Trophoblast cell (in vitro differentiated cells and primary cell): Measurements from ENCODE around the gene ATG14.
A peak's percentile ranks its signal among the peaks of the same experiment; 100 is the strongest.

ENCODE experiments used
- DNase-seq, 2 donors: peaks; one replicate each; pipeline ENCODE4 v3.0.0-alpha.2; 2016
- H2AFZ ChIP-seq: 2 replicates; pipeline ENCODE4 v1.6.1; 2013; ENCODE audit warnings: low read length, moderate library complexity, mild to moderate bottlenecking; ENCODE audit not compliant: insufficient read depth, poor library complexity
- H2AK5ac ChIP-seq: 2 replicates; pipeline ENCODE4 v1.6.1; 2013; ENCODE audit warnings: mild to moderate bottlenecking, low read length
- H2BK120ac ChIP-seq: 2 replicates; pipeline ENCODE4 v1.6.1; 2013; ENCODE audit warnings: low read length, mild to moderate bottlenecking, moderate library complexity; ENCODE audit not compliant: insufficient read depth, poor library complexity
- H2BK12ac ChIP-seq: 2 replicates; pipeline ENCODE4 v1.6.1; 2013; ENCODE audit warnings: mild to moderate bottlenecking, low read length, moderate library complexity
- H2BK5ac ChIP-seq: 2 replicates; pipeline ENCODE4 v1.6.1; 2013; ENCODE audit warnings: low read length, low read depth, moderate library complexity, mild to moderate bottlenecking; ENCODE audit not compliant: poor library complexity
- H3K14ac ChIP-seq: 2 replicates; pipeline ENCODE4 v1.6.1; 2013; ENCODE audit warnings: mild to moderate bottlenecking, low read length
- H3K18ac ChIP-seq: 2 replicates; pipeline ENCODE4 v1.6.1; 2013; ENCODE audit warnings: mild to moderate bottlenecking, low read length
- H3K23ac ChIP-seq: 2 replicates; pipeline ENCODE4 v1.6.1; 2013; ENCODE audit warnings: low read length
- H3K27ac ChIP-seq: 2 replicates; pipeline ENCODE4 v1.5.1; 2013; ENCODE audit warnings: low read depth, mild to moderate bottlenecking, inconsistent platforms, low read length, moderate library complexity
- H3K27me3 ChIP-seq: 2 replicates; pipeline ENCODE4 v1.6.1; 2013; ENCODE audit warnings: inconsistent platforms, mild to moderate bottlenecking, low read length, moderate library complexity; ENCODE audit not compliant: insufficient read depth
- H3K36me3 ChIP-seq, 2 experiments: 1 replicate in 1 of 2; 2 replicates in 1 of 2; pipeline ENCODE4 v1.6.1; 2013; ENCODE audit warnings: low read length in 2 of 2, mild to moderate bottlenecking in 2 of 2, moderate library complexity in 1 of 2; ENCODE audit not compliant: insufficient read depth in 2 of 2, control insufficient read depth in 1 of 2
- H3K4ac ChIP-seq: 2 replicates; pipeline ENCODE4 v1.6.1; 2013; ENCODE audit warnings: low read depth, mild to moderate bottlenecking, low read length, moderate library complexity
- H3K4me1 ChIP-seq, 2 experiments: 1 replicate in 1 of 2; 2 replicates in 1 of 2; pipeline ENCODE4 v1.6.1; 2013; ENCODE audit warnings: low read length in 2 of 2, mild to moderate bottlenecking in 2 of 2, moderate library complexity in 1 of 2; ENCODE audit not compliant: insufficient read depth in 2 of 2, control insufficient read depth in 1 of 2
- H3K4me2 ChIP-seq: 2 replicates; pipeline ENCODE4 v1.6.1; 2013; ENCODE audit warnings: inconsistent platforms, mild to moderate bottlenecking, low read length, moderate library complexity
- H3K4me3 ChIP-seq: 2 replicates; pipeline ENCODE4 v1.5.1; 2013; ENCODE audit warnings: mild to moderate bottlenecking, low read depth, low read length, inconsistent platforms
- H3K79me1 ChIP-seq: one replicate; pipeline ENCODE4 v1.6.1; 2013; ENCODE audit warnings: low read length
- H3K79me2 ChIP-seq: 2 replicates; pipeline ENCODE4 v1.6.1; 2013; ENCODE audit warnings: low read length, mild to moderate bottlenecking; ENCODE audit not compliant: control insufficient read depth, insufficient read depth, poor library complexity
- H3K9ac ChIP-seq: 2 replicates; pipeline ENCODE4 v1.6.1; 2013; ENCODE audit warnings: mild to moderate bottlenecking, low read length
- H3K9me3 ChIP-seq: 2 replicates; pipeline ENCODE4 v1.6.1; 2013; ENCODE audit warnings: low read depth, mild to moderate bottlenecking, control low read depth, inconsistent platforms, low read length; ENCODE audit not compliant: insufficient read depth
- H4K12ac ChIP-seq: 2 replicates; pipeline ENCODE4 v1.6.1; 2013; ENCODE audit warnings: low read depth, mild to moderate bottlenecking, low read length, moderate library complexity
- H4K8ac ChIP-seq: 2 replicates; pipeline ENCODE4 v1.6.1; 2013; ENCODE audit warnings: low read depth, mild to moderate bottlenecking, low read length, moderate library complexity
- H4K91ac ChIP-seq: one replicate; pipeline ENCODE4 v1.6.1; 2013; ENCODE audit warnings: low read depth, mild to moderate bottlenecking, low read length, moderate library complexity
- WGBS: extraction: QIAGEN DNeasy Blood & Tissue Kit; methylation state at CpG from one replicate; pipeline ENCODE4 v1.1.7; 2013; ENCODE audit warnings: missing lambda C conversion rate; ENCODE audit not compliant: insufficient read length, insufficient coverage; ENCODE audit errors: extremely low coverage; 5-methylcytosine and 5-hydroxymethylcytosine counted together

The ATG14 gene

GRCh38 chr14:55438066-55438683 lies 26.5 kb upstream of the ATG14 start:
- Histone ChIP-seq H2BK12ac (no peak overlapping the region), H3K4ac (no peak overlapping the region), H3K9ac (peak overlapping the region; percentile 50), H2BK5ac (no peak overlapping the region), H3K9me3 (peaks cover 2% of the 10 kb centered on the region), H2AK5ac (no peak overlapping the region), H3K4me3 (no peak overlapping the region), H3K23ac (no peak overlapping the region), H3K27ac (no peak overlapping the region), H3K18ac (no peak overlapping the region), H3K79me1 (no peaks in the 10 kb centered on the region), H3K27me3 (no peaks in the 10 kb centered on the region), H2AFZ (no peak overlapping the region), H3K79me2 (no peaks in the 10 kb centered on the region), H4K8ac (no peak overlapping the region), H4K91ac (no peak overlapping the region), H4K12ac (no peak overlapping the region), H2BK120ac (no peak overlapping the region), H3K4me1 (no peaks in the 10 kb centered on the region), H3K14ac (no peak overlapping the region), H3K36me3 (no peaks in the 10 kb centered on the region), H3K4me2 (no peak overlapping the region)
- no CpG with 5 or more reads among the region's 10 CpGs for WGBS
- peak; percentile 33 to 63 for DNase-seq

GRCh38 chr14:55436931-55437330 lies 25.3 kb upstream of the ATG14 start:
- Histone ChIP-seq H3K9ac (peak overlapping the region; percentile 12), H3K23ac (no peak overlapping the region), H3K4ac (no peak overlapping the region), H3K9me3 (peaks cover 2% of the 10 kb centered on the region), H4K12ac (no peak overlapping the region), H2BK12ac (no peak overlapping the region), H3K14ac (no peak overlapping the region), H3K4me3 (no peak overlapping the region), H3K4me1 (no peaks in the 10 kb centered on the region), H3K27me3 (no peaks in the 10 kb centered on the region), H3K18ac (no peak overlapping the region), H3K79me1 (no peaks in the 10 kb centered on the region), H3K4me2 (no peak overlapping the region), H2BK5ac (no peak overlapping the region), H2BK120ac (no peak overlapping the region), H3K36me3 (no peaks in the 10 kb centered on the region), H4K8ac (no peak overlapping the region), H4K91ac (no peak overlapping the region), H3K27ac (no peak overlapping the region), H2AK5ac (no peak overlapping the region), H2AFZ (no peak overlapping the region), H3K79me2 (no peaks in the 10 kb centered on the region)
- no peak for DNase-seq
- WGBS: no CpG with 5 or more reads among the region's 4 CpGs

GRCh38 chr14:55436519-55436918 lies 24.9 kb upstream of the ATG14 start:
- Histone ChIP-seq H4K12ac (no peak overlapping the region), H3K4ac (no peak overlapping the region), H3K79me2 (no peaks in the 10 kb centered on the region), H4K91ac (no peak overlapping the region), H4K8ac (no peak overlapping the region), H3K4me3 (no peak overlapping the region), H3K9ac (no peak overlapping the region), H3K36me3 (no peaks in the 10 kb centered on the region), H2AFZ (no peak overlapping the region), H3K4me2 (no peak overlapping the region), H3K9me3 (peaks cover 2% of the 10 kb centered on the region), H2BK5ac (no peak overlapping the region), H3K79me1 (no peaks in the 10 kb centered on the region), H3K18ac (no peak overlapping the region), H2BK12ac (no peak overlapping the region), H3K23ac (no peak overlapping the region), H3K27ac (no peak overlapping the region), H2BK120ac (no peak overlapping the region), H3K14ac (no peak overlapping the region), H3K4me1 (no peaks in the 10 kb centered on the region), H3K27me3 (no peaks in the 10 kb centered on the region), H2AK5ac (no peak overlapping the region)
- no peak for DNase-seq
- no CpG with 5 or more reads among the region's 4 CpGs for WGBS

- Histone ChIP-seq H3K18ac (no peak overlapping the region), H2BK5ac (no peak overlapping the region), H3K36me3 (no peaks in the 10 kb centered on the region), H3K4me3 (no peak overlapping the region), H3K79me2 (no peaks in the 10 kb centered on the region), H4K91ac (no peak overlapping the region), H2AK5ac (no peak overlapping the region), H3K27me3 (no peaks in the 10 kb centered on the region), H2AFZ (no peak overlapping the region), H3K4ac (no peak overlapping the region), H4K12ac (no peak overlapping the region), H2BK12ac (no peak overlapping the region), H3K4me1 (no peaks in the 10 kb centered on the region), H3K4me2 (no peak overlapping the region), H3K9ac (no peak overlapping the region), H4K8ac (no peak overlapping the region), H3K9me3 (no peaks in the 10 kb centered on the region), H3K14ac (no peak overlapping the region), H3K79me1 (no peaks in the 10 kb centered on the region), H3K27ac (no peak overlapping the region), H2BK120ac (no peak overlapping the region), H3K23ac (no peak overlapping the region)
- no peak for DNase-seq
- WGBS: no CpG with 5 or more reads among the region's 3 CpGs
Measured at GRCh38 chr14:55434805-55435174, 23.2 kb upstream of the ATG14 start.
